ENCODE measurements around the gene PLEKHS1. TPM values are rescaled to one million over a fixed set of nuclear protein-coding genes. Genes with fewer than 3 reads are reported as not detected.
A peak's percentile ranks its signal among the peaks of the same experiment; 100 is the strongest.
"Not testable (repeated sequence)": the region's sequence is repeated elsewhere in the genome, so short reads cannot be mapped to it uniquely, and the experiment has no call there.

Gene PLEKHS1
- total RNA-seq, 1 donor from 2014 or later: not detected

DNA sequence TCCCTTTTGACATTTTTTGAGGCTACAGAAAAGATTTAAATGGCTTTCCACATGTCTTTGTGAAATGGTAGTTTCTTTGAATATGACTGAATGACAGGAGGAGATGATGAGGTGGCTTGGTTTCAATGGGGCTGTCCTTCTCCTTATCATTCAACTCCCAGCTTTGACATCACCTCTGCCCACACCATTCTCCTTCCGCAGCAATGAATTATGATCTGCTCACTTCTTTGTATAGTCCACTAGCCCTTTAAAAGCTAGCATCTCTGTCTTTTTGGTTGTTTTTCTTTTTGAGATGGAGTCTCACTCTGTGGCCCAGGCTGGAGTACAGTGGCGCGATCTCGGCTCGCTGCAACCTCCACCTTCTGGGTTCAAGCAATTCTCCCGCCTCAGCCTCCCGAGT, 70.7 kb downstream of the PLEKHS1 start:
- no peak for ATAC-seq (ENCODE audit: low read depth)
- H3K27ac Mint-ChIP-seq: no peak overlapping the region
- no peaks in the 10 kb centered on the region for H3K36me3 Mint-ChIP-seq (ENCODE audit: low read depth)
- no peaks in the 10 kb centered on the region for H3K4me1 Mint-ChIP-seq
- peaks cover 7% of the 10 kb centered on the region for H3K27me3 Mint-ChIP-seq
- H3K4me3 Mint-ChIP-seq: no peak overlapping the region
- intact Hi-C loops (cut with micrococcal nuclease): no loop called here
- CTCF ChIA-PET: interaction anchor here (1.0 kb wide), 1 partner anchor 23 kb away, joined by 3 read pairs; no protein-coding TSS in a partner anchor
- H3K9me3 Mint-ChIP-seq: no peaks in the 10 kb centered on the region
- TF ChIP-seq, protein P1, sequence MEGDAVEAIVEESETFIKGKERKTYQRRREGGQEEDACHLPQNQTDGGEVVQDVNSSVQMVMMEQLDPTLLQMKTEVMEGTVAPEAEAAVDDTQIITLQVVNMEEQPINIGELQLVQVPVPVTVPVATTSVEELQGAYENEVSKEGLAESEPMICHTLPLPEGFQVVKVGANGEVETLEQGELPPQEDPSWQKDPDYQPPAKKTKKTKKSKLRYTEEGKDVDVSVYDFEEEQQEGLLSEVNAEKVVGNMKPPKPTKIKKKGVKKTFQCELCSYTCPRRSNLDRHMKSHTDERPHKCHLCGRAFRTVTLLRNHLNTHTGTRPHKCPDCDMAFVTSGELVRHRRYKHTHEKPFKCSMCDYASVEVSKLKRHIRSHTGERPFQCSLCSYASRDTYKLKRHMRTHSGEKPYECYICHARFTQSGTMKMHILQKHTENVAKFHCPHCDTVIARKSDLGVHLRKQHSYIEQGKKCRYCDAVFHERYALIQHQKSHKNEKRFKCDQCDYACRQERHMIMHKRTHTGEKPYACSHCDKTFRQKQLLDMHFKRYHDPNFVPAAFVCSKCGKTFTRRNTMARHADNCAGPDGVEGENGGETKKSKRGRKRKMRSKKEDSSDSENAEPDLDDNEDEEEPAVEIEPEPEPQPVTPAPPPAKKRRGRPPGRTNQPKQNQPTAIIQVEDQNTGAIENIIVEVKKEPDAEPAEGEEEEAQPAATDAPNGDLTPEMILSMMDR (IDR thresholded peaks at IDR 0.05): no peak
- DNase-seq: no peak
- POLR2A ChIA-PET: no interaction called here

DNA sequence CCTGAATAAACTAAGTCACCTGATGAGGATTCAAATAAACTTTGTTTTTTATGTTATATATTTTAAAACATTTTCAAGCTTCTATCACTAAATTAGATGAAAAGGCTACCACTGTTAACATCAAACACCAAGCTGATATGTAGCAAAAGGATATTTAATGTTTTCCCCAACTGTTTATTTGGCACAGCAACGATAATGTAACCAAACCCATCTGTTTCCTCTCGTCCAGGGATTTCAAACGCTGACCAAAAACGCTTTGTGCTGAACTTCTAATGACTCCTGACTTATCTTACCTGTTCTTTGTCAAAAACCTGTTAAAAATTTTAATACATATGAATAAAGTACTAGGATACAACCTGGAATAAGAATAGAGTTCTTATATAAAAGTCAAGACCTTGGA, 71.9 kb downstream of the PLEKHS1 start:
- no peaks in the 10 kb centered on the region for H3K4me1 Mint-ChIP-seq
- ATAC-seq (ENCODE audit: low read depth): no peak
- ChIA-PET POLR2A (no interaction called here), CTCF (no interaction called here)
- no peaks in the 10 kb centered on the region for H3K36me3 Mint-ChIP-seq (ENCODE audit: low read depth)
- TF ChIP-seq, protein P1 (IDR thresholded peaks at IDR 0.05): no peak
- peaks cover 7% of the 10 kb centered on the region for H3K27me3 Mint-ChIP-seq
- no peak overlapping the region for H3K27ac Mint-ChIP-seq
- H3K4me3 Mint-ChIP-seq: no peak overlapping the region
- intact Hi-C loops (cut with micrococcal nuclease): no loop called here
- peaks cover 4% of the 10 kb centered on the region for H3K9me3 Mint-ChIP-seq
- no peak for DNase-seq

DNA sequence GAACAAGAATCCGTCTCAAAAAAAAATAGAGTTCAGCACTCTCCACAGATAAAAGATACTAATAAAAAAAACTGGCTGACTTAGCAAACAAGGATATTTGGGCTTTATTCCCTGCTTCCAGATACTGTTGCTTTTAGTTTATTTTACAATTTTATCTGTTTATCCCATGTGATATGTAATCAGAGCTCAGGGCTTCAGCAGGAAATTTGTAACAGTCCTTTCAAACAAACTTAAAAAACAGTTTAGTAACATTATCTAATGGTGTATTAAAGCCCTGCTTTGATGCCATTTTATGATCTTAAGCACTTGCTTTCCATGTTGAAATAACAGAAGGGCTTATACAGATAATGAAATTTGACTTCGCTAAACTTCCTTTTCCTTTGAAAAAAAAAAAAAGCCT, 74.3 kb downstream of the PLEKHS1 start:
- Mint-ChIP-seq H3K27ac (no peak overlapping the region), H3K9me3 (peaks cover 8% of the 10 kb centered on the region), H3K4me3 (no peak overlapping the region), H3K27me3 (peaks cover 3% of the 10 kb centered on the region), H3K4me1 (peaks cover 3% of the 10 kb centered on the region), H3K36me3 (ENCODE audit: low read depth) (no peaks in the 10 kb centered on the region)
- intact Hi-C loops (cut with micrococcal nuclease): no loop called here
- DNase-seq (no peak), ATAC-seq (ENCODE audit: low read depth) (no peak)
- TF ChIP-seq, protein P1 (IDR thresholded peaks at IDR 0.05): no peak
- ChIA-PET CTCF (no interaction called here), POLR2A (no interaction called here)

DNA sequence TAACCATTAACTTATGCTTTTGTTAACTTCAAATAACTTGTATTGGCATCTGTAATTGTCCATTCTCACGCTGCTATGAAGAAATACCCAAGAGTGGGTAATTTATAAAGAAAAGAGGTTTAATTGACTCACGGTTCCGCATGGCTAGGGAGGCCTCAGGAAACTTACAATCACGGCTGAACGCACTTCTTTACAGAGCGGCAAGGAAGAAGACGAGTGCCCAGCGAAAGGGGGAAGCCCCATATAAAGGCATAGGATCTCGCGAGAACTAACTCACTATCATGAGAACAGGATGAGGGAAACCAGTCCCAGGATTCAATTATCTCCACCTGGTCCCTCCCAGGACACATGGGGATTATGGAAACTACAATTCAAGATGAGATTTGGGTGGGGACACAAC, 77.1 kb downstream of the PLEKHS1 start:
- H3K4me3 Mint-ChIP-seq; POLR2A ChIA-PET; H3K4me1 Mint-ChIP-seq; intact Hi-C loops (cut with micrococcal nuclease); DNase-seq; H3K36me3 Mint-ChIP-seq (ENCODE audit: low read depth); CTCF ChIA-PET; H3K9me3 Mint-ChIP-seq; H3K27me3 Mint-ChIP-seq: not testable (repeated sequence)
- H3K27ac Mint-ChIP-seq: peak overlapping the region; percentile 32
- ATAC-seq (ENCODE audit: low read depth): peak; percentile 47

Other genes starting within 250 kb of the PLEKHS1 start
- not detected in 2 replicates for gene HABP2, start 198.6 kb upstream of the PLEKHS1 start, total RNA-seq
- gene NRAP, start 87.6 kb upstream of the PLEKHS1 start, total RNA-seq: not detected in 2 replicates
- gene CASP7, start 71.8 kb upstream of the PLEKHS1 start, total RNA-seq: 22.6 and 25.9 TPM in 2 replicates
- gene DCLRE1A, start 102.4 kb downstream of the PLEKHS1 start, total RNA-seq: 4.5 and 4.9 TPM in 2 replicates
- gene NHLRC2, start 103.0 kb downstream of the PLEKHS1 start, total RNA-seq: 40.3 and 43.9 TPM in 2 replicates

Measured in activated B cell treated with CpG ODN at 0.5 μM for 24 hours (primary cell).